ENCODE results near the gene SORCS2.

SORCS2 gene

DNA sequence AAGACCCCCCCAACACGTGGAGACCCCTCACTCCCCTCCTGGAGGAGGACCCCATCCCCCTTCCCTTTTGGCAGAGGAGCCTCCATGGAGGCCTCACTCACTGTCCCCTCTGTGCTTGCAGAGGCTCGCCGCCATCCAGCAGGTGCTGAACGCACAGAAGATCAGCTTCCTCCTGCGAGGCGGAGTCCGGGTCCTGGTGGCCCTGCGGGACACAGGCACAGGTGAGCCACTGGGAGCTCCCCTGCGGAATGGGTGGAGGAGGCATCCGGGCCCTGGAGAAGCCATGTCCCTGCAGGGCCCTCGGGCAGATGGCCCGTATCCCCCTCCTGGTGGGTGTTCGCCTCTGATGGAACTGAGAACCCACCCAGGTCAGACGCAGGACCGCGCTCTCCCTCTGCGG, 540.9 kb downstream of the SORCS2 start:
- no peak for DNase-seq

DNA sequence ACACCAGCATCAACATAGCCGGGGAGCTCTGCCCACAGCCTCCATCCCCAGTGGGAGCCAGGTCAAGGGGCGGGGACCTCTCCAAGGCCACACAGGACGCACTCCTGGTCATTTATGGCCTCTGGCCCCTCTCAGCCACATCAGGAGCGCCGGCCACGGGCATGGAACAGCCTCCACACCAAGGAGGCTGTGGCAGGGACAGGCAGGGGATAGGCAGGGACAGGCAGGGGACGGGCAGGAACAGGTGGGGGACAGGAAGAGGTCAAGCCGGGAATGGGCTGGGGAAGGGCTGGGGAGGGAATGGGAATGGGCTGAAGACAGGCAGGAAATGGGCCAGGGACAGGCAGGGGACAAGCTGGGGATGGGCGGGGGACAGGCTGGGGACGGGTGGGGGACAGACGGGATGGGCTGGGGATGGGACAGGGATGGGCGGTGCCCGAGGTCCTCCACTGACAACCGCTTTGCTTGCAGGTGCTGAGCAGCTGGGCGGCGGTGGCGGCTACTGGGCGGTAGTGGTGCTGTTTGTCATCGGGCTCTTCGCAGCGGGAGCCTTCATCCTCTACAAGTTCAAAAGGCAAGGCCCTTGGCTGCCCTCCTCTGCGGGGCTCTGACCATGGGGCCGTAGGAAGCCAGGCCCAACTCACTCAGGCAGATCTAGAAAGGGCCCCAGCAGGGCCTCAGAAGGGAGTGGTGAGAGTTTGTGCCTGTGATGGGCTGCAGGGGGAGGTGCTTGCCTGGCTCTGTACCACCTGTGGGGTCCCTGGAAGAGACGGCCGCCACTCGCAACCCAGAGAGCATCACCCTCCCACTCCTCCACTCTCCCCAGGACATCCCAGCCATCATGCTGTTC, 541.7 kb downstream of the SORCS2 start:
- no peak for DNase-seq

DNA sequence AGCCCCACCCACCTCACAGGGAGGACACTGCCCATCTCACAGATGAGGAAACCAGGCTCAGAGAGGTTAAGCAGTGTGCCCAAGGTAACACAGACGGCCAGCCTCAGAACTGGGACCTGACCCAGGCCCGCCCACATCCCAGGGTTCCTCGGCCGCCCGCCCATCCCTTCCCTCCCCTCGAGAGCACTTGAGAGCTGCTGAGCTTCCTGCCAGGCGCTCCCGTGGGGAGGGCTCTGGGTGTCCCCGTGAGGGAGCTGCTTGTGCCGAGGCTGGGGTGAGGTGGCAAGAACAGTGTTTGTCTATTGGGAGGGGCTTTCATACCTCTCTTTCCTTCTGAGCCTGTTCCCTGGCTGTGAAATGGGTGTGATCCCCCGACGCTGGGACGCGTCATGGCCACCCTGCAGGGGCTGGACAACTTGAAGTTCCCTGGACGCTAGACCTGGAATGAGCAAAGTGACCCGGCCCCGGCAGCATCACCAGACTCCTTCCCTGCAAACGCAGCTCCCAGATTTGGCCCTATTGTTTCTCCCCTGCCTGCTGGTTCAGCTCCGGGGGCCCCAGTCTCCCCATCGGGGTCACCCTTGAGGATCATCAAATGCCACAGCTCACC, 542.4 kb downstream of the SORCS2 start:
- no peak for DNase-seq

DNA sequence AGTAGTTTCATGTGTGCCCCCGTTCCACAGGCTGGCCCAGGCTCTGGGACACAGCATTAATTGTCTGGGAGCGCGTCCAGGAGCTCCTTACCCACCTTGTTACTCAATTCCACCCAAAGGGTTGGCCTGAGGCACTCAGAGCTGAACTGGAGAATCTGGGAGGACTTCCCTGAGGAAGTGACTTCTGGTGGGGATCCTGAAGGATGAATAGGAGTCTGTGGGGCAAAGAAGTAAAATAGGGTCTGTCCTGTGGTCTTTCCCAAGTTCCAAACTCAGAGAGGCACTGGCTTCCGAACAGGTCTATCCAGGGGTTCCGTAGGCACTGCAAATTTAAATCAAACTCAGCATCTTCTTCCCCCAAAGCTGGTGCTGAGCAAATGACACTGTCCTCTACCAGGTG, 543.1 kb downstream of the SORCS2 start:
- DNase-seq = no peak

DNA sequence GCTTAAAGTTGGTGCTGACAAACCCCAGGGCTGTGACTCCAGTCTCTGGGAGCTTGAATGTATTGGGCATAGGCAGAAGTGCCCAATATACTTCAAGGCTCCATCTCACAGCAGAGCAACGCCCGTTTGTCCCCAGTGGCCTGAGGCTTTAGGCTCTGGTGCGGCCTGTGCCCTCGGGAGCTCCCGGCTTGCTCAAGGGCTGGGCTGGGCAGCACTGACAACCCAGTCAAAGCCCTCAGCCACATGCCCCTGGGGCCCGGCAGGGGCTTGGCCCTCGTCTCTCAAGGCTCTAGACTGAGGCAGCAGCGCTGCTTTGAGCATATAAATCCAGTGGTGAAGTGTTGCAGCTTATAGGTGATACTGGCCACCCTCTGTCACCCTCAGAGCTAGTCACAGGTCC, 543.6 kb downstream of the SORCS2 start:
- DNase-seq = no peak

DNA sequence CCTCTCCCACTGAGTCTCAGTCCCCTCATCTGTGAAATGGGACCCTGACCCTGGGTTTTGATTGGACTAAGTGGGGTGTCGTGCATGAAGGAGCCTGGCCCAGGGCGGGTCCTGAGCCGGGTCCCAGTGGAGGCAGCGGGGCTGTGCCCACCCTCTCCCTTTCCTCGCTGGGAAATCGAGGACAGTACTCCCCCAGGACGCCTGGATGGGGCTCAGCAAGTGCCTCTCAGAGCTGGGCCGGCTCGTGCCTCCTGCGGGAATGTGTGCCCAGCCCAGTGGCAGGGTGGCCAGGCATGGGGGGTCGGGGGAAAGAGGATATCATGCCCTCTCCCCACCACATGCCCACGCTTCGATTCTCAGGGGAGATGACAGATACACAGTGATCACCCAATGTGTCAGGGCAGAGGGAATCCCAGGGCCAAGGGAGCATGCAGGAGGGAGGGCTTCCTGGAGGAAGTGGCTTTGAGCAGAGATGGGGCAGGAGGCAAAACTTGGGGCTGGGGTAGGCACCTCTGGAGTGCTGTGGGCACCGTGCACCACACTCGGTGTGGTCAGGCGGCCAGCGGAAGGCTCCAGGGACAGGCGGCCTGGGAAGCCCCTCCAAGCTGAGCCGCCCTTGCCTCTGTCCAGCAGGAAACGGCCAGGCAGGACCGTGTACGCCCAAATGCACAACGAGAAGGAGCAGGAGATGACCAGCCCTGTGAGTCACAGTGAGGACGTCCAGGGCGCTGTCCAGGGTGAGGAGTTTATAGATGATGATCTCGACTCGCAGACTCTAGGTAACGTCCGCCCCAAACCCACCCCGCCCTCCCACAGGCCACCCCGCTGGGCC, 544.3 kb downstream of the SORCS2 start:
- DNase-seq = no peak

DNA sequence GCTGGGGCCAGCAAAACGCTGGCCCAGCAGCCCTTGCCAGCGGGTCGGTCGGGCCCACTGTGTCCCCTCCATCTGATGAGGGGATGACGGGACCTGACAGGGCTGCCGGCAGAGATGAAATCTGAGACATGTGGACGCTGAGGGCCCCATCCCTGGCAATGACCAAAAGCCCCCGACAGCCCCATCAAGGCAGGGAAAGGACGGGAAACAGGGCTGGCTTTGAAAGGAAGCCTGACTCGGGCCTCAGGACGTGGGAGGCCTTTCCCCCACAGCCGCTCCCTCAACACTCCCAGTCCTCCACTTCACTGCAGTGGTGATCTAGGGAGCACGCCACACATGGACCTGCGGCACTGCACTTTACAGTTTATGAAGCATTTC, 544.9 kb downstream of the SORCS2 start:
- DNase-seq = no peak

DNA sequence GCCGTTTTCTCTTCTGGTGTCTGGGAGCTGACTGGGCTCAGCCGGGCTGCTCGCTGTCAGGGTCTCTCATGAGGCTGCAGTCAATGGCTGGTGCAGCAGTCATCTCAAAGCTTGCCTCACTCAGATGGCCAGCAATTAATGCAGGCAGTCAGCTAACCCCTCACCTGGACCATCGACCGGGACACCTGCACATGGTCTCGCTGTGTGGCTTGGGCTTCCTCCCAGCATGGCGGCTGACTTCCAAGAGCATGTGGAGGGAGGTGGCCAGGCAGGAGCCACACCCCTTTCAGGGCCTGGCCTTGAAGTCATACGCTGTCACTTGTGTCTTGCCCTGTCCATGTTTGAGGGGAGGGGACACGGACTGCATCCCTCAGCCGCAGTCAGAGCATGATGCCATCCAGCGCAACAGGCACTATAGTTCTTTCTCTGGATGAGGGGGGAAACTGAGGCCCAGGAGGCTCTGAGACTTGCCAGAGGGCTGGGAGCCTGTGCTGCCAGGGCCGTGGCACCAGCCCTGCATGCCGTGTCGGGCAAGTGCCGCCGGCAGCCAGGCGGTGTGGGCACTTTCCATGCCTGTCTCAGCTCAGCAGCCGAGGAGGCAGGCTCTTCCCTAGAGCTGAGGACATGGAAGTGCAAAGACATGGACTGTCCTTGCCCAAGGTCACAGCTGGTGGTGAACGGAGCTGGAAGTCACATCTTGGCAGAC, 545.6 kb downstream of the SORCS2 start:
- DNase-seq = no peak

DNA sequence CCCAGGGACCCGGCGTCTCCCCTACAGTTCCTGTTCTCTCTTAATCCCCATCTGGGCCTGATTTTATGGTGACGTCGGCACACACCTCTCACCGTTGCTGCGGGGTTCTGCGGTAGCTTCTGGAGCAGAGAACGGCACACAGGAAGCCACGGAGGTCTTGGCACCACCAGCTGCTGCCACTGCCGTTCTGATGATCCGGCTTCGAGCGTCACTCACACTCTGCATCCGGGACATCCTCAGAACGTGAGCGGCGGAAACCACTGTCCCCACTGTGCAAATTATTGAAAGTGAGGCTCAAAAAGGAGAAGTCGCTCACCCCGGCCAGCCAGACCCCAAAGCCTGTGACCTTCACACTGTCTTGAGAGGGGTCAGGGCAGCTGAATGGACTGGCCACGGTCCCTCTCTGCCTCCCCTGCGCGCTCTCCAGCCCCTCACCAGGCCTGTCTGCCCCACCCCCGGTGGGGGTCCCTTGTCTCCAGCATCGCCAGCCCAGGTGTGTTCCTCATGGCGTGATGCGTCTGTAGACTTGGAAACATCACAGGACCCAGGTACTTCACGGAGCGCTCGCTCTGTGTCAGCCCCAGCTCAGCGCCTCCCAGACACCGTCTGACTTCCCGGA, 546.2 kb downstream of the SORCS2 start:
- no peak for DNase-seq

DNA sequence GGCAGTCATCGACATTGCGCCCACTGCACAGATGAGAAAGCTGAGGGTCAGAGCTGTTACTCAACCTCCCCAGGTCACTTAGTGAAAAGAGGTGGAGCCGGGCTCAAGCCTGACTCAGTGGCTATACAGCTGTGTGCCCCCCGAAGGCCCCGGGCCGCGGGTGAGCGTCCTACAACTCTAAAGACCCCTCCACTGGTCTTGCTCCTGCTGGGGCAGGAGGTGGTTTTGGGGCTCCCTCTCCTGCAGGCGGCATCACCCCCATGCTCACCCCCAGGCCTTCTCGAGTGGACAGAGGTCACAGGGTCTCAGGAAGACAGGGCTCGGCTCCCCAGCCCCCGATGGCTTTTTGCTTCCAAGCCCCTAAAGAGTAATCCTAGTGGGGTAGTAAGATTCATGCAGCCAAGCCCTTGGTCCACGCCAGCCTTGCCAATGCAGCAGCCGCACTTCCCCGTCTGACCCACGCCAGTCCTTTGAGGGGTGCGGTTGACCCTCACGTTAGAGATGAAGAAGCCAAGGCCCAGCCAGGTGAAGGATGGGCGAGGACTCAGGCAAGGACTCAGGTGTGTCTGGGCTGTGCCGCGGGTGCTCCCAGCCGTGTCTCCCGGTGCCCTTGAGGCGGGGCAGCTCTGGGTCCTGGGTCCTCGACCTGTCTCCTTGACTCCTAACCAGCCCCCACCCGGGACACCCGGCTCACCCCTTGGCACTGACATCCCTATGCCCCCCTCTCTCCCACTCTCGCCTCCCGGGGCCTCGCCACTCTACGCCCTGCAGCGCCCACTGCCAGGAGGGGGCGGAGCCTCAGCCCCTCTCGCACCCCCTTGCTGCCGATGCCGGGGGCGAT, 547.0 kb downstream of the SORCS2 start:
- DNase-seq = no peak

DNA sequence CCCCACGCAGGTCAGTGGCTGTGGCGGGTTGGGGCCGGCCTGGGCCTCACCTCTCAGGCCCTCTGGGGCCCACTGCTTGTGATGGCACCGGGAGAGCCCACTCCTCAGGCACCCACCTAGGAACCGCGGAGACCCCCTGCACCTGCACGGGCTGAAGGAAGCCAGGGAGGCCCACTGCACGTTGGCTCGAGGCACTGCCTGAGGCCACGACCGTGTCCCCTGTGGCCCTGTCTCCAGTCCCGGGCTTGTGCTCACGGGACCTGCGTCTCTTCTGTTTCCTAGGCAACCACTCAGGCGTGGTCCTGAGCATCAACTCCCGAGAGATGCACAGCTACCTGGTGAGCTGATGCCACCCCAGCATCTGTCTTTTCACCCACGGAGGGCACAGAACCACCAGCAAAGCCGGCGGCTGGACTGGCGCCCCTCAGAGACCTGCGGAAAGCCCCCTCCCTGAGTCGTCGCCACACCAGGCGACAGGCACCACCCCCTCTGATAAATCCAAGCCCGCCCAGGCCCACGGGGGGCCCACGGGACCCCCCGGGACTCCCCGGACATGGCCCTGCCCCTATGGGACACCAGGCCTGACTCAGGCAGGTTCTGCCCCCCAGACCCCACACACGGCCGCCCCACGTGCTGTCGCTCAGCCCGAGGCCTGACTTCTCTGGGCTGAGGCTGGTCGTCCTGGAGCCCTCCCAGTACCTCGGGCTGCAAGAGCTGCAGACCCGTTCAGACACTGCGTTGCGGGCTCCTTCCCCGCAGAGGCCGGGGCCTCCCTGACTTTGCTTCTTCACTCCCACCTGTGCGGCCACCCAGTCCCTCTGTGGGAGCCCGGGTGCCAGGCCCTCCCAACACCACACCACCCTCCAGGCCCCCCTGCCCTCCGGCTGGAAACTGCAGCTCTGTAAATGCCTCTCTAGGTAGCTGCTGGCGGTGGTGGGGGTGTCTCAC, 547.9 kb downstream of the SORCS2 start:
- no peak for DNase-seq

DNA sequence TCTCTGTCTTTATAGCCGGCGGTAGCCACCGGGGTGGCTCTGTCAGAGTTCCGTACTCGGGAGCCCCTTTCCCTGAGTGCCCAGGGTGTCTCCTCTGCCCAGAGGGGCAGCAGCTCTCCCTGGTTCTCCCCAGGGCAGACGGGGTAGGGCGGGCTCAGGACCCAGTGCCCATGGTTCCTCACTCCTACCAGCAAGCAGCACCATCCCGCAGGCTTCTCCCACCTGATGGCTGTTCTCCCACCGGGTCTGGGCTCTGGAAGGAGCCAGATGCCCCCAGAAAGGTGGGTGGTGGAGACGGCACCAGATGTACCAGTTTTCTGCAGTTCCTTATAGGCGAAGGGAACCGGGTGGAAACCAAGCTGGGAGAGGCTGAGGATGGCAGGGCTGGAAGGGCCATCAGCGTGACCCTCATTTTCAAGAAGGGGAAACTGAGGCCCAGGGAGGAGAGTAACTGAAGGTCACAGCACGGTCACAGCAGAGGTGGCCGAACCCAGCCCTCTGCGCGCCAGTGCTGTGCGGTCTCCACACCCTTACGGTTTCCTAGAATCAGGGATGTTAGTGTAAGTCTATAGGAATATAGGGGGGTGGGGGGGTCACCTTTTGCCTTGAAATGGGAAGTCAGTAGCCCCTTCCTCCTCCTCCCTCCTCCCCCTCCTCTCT, 548.7 kb downstream of the SORCS2 start:
- no peak for DNase-seq

DNA sequence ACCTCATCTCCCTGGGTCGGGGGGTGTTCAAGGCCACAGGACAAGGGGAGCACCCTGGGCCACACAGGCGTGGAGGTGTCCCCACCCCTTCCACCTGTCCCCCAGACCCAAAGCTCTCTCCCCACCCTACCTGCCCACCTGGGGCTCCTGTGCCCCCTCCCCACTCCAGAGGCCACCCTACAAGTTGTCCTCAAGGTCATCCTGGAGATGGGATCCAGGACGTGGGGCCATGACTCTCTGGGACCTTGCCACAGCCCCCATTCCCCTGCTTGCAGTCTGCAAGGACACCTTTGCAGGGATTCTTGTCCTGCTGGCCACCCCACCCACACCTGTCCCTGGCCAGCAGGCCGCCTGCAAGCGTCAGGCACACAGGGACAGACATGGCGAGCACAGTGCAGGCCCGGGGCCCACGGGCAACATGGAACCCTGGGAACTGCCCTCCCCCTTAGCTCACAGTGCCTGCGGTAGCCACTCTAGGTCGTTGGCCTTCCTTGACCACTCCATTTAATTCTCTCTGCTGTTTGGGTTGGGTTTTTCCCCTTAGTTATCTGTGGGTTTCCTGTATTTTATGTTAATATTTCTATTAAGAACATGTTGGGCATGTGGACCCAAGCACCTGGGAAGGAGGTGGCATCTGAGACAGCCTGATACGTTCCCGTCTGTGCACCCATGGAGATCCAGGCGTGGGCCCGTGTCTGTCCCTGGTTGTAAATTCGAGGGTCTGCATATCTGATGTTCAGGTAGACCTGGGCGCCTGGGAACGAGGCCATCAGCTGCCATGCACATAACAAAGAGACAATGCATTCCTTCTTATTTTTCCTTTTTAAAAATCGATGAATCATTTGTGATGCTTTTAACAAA, 549.8 kb downstream of the SORCS2 start:
- DNase-seq = no peak

DNA sequence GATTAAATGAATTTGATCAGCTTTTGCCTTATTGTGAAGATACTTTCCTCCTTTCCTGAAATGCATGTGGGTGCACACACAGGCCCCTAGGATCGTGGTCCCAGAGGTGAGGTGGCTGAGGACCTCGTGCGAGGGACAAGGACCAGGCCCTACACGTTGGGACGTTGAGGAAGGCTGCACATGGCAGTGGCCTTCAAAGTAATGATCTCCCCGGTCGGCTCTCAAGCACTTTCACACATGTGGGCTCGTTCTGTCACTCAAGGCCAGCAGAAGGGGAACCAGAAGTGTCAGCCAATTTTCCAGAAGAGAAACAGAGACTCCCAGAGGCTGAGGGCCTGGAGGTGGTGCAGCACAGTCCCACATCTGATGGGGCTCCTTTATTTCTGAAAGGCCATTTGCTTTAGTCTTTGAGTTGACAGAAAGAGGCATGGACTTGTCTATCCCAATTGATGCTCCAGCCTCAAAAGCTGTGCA, 550.5 kb downstream of the SORCS2 start:
- DNase-seq = no peak

DNA sequence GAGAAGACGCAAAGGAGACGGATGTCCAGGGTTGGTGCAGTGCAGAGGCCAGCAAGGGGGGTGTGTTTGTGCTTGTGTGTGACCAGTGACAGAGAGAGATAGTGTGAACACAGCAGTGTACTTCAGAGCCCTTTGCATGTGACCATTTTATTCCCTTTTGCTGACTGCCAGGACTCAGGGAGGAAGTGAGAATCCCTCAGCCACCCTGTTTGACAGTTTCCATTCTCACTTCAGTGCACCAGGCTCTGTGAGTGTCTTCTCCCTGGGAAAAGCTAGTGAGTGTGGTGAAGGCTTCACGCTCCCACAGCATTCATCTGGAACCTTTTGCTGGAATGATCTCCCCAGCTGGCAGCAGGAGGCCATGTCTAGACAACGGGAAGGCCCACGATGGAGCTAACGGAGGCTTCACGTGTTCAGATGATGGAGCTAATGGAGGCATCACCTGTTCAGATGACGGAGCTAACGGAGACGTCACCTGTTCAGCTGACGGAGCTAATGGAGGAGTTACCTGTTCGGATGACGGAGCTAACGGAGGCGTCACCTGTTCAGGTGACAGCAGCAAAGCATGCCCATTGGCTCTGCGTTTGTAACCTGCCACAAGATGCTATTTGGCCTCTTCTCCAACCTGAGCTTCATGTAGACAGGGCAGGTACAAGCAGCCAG, 551.9 kb downstream of the SORCS2 start:
- DNase-seq = no peak

DNA sequence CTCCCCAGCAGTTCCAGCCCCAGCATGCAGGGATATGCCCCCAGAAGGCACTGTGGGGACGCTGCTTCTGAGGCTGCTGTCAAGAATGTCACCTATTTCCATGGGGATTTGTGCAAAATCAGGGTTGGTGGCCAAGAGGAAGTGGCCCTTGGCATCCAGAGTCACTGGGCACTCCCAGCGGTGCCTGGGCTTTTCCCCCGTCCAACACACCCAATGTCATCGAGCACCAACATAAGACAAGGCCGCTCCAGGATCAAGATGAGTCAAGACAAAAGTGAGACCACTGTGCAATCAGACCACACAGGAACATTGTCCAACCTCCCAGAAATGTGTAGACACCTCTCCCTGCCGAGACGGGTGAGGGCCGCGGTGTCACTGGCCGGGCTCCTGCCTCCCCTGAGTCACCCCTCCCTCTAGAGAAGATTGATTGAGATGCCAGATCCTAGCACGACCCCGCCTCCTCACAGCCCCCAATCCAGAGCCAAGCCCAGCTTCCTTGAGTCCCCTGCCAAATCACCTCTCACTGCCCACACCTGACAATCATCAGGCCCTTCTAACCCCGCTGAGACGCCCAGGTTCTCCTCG, 553.1 kb downstream of the SORCS2 start:
- no peak for DNase-seq

DNA sequence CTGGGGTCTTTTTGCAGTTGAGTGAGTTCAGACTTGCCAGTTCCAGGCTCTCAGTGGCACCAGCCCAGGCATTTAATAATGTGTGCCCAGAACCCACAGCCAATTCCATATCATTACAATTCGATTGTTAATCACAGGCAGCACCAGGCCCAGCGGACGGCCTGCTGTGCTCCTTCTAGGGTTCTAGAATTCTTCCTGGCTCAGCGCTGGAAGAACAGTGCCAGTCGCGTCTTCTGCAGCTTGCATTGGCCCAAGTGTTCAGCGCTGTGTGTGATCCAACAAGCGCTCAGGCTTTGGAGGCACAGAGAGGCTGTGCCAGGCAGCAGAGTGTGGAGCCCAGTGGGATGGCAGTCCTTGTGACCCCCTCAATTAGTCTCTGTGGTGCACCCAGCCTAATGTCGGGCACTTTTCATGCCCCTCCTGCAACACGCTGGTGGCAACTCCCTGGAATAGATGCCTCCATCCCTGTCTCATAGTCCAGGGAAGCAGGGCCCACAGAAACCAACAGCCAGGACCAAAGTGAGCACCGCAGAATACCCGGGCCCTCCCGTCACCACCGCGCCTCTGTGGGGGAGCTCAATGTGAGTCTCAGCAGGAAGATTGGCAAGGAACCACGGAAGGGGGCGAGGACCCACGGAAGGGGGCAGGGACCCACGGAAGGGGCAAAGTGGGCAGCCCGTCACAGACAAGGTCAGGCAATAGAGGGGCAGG, 554.2 kb downstream of the SORCS2 start:
- DNase-seq = no peak
